GM19467 (cell line): ENCODE results near the gene SRP9.
"Not testable (repeated sequence)": the region's sequence is repeated elsewhere in the genome, so short reads cannot be mapped to it uniquely, and the experiment has no call there.

Experiments used
- ATAC-seq: cut with Tn5 transposase; IDR thresholded peaks from one replicate; pipeline ENCODE4 v1.9.1; 2021; ENCODE audit warnings: mild to moderate bottlenecking, moderate library complexity; ENCODE audit not compliant: unreplicated experiment

Gene SRP9

DNA sequence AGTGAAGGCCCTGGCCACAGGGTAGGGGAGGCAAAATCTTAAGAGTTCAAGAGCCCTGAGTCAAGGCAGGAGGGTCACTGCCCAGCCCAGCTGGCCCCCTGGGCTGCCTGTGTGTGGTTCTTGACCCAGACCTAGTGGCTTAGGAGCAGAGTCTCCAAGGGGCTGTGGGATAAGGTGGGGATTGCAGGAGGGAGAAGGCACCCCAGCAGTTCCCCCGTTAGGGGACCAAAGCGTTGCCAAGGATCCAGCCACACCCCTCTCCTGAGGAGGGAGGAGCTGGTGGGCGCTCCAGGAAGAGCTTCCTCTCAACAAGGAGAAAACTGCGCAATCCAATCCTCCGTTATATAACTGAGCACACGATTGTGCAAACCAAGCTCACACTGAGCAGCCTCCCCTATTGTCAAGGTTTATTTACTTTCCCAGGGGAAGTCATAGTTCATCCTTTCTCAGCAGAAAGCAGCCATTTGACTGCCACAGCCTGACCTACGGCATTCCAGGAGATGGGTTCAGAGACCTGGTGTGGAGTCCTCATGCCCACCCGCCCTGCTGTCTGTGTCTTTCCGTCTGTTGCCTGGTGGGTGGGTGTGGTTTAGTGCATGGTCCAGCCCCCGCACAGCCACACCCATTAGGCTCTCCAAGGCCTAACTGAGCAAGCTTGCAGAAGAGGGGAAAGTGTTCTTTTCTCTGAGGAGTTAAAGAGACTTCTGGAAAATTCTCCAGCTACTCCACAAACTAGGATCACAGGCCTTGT is 35.8 kb downstream of the SRP9 start:
- no peak for ATAC-seq

DNA sequence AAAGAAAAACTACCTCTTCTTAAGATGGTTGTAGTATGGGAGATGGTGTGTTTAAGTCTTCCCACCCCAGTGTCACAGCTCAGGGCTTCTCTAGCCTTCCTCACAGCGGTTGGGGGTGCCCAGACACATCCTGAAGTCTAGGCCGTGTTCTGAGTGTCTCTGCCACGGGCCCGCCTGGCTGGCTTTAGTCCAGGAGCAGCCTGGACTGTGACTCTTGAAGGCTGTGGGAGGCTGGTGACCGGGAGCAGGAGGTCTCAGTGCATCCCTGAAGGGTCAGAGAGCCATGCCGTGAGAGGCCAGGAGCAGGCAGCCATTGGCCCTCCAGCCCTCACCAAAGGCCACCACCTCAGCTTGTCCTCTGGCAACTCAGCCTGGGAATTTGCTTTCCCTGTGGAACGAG is 36.8 kb downstream of the SRP9 start:
- no peak for ATAC-seq

DNA sequence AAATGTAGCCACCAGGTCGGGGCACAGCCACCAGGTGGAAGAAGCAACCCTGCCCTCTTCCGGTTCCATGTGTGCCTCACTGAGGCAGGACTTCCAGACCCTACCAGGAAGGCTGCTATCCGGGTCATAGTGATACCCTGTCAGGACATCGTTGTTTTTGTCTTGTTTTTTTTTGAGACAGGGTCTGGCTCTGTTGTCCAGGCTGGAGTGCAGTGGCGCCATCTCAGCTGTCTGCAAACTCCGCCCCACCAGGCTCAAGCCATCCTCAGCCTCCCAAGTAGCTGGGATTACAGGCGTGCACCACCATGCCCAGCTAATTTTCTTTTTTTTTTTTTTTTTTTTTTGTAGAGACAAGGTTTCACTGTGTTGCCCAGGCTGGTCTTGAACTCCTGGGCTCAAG is 37.5 kb downstream of the SRP9 start:
- ATAC-seq: not testable (repeated sequence)

DNA sequence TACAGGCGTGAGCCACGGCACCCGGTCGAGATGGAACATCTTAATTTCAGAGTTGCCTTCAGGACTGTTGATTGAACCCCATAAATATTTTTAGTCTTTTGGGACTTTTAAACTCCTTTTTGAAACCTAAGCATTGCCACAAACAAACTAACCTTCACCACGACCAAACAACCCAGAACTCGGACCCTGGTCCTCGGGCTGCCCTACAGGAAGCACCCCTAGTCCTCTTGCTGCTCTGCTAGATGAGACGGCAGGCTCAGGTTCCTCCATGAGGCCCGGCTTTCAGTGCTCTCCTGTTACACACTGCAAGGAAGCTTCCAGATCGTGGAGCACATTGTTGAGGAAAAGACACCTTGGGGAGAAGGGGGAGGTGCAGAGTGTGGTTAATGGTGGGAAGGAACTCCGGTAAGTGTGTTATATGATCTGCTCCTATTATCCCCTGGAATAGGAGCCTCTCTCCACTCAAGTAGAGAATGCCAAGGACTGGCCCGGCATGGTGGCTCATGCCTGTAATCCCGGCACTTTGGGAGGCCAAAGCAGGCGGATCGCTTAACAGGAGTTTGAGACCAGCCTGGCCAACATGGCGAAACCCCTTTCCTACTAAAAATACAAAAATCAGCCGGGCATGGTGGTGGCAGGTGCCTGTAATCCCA is 38.0 kb downstream of the SRP9 start:
- ATAC-seq: no peak

DNA sequence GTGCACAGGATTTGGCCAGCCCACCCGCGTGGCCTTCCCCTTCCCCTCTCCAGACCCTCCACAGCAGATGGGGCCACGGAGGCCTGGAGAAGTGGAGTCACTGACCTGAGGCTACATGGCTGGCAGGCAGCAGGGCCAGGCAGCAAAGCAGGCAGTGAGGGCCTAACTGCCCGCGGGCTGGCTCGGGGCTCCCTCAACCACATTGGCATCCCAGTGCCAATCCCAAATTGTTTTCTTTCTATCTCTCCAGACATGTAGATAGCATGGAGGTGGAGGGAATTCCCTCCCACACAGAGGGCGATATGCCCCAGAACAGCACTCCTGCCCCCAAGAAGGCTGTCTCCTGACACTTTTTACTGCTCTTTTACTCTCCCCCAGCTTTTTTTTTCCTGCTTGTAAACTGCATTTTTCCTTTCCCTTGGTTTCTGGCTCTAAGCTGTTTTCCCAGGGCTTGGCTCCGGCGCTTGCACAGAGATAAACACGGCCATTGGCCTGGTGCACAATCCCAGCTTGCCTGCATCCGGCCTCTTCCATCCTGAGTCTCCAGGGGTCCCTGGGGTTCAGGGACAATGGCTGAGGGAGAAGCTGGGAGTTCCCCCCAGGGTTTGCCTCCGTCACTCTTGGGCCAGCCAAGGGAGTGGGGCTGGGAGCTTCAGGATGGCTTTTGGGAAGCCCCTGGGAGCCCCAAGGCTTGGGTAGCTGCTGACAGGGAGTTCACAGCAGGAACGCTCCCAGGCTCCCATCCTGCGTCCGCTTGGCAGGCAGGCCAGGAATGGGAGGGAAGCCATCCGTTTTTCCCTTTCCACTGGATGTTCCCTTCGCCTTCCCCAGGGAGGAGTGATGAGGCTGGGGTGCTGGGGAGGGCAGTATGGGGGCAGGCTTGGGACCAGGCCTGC is 39.3 kb downstream of the SRP9 start:
- no peak for ATAC-seq

DNA sequence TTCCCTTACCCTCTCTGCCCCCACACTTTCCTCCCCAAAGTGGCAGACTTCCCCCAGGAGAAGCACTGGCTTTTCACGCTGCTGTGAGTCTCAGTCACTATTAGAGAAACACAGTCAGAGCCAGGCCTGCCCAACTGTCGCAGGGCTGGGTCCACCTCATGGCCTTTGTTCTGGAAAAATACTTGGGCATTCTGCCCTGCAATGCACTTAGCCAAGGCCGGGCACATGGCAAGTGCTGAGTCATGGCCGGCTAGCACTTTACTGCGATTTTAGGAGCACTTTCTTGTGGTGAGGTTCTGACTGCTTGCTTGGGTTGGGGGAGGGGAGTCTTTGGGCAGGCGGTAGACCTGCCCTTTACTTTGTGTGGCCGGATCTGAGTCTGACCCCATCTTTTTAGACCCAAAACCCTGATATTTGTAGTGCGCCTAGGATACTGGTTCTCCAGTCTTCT is 40.0 kb downstream of the SRP9 start:
- ATAC-seq: no peak

DNA sequence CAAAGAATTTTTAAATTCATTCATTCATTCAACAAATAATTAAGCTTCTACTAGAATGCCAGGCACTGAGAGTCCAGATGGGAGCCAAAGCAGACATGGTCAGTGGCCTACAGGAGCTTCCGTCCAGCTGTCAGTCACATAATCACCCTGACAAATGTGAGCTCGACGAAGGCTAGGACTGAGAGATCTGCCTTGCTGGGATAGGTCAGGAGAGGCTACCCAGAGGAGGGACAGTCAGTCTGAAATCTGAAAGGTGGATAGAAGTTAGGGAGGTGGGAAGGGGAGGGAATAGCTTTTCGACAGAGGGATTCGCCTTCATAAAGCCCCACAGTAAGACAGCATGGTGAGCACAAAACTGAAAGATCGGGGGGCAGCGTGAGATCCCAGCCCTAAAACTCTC is 40.6 kb downstream of the SRP9 start:
- no peak for ATAC-seq

DNA sequence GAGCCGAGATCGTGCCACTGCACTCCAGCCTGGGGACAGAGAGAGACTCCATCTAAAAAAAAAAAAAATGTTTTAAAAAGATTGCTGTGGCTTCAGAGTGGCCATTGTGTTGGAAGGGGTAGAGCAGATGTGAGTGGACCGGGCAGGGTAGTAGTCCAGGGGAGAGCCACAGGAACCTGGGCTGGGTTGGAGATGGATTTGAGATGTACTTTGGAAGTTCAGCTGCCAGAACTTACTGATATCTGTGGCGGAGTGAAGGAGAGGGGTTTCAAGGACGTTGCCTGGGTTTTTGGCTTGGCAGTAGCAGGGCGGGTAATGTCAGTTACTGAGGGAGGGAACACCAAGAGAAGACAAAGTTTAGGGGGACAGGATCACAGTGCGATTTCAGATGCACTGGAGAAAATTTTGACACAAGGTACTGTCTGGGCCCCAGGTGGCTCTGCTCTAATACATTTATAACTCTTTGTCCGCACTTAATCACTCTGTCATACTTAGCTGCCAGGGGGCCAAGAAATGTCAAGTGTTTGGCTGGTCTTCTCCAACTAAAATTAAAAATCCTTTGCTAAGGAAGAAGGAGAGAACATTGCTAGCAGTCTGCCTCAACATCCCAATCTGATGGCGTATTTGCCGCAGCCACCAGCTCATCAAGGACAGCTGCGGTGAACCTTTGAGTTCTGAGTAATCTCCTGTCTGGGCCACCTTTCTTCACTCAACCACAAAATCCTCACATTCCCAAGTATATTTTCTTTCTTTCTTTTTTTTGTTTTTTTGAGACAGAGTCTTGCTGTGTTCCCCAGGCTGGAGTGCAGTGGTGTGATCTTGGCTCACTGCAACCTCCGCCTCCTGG is 41.9 kb downstream of the SRP9 start:
- ATAC-seq: no peak

DNA sequence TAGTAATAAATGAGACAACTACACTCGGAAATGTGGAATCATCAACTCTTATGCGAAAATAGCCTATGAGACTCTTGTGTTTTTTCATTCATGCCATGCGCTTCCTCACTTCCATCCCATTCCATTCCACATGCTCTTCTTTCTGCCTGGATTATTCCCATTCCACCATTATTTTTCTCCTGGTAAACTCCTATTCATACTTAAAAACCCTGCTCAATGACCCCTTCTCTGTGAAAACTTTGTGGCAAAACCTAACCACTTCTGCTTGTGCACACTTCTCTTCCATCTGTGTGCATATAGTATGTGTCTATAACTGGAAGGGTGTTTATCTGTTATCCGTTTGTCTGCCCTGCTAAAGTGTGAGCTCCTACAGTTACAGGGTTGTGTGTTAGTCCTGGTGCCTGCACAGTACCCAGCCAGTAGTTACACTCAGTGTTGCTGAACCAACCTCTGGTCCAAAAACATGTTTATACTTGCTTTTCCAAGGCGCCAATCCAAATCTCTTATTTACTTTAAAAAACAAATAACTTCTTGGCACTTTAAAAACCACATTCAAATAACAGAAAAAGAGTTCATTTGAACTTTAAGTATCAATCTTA is 43.0 kb downstream of the SRP9 start:
- ATAC-seq: no peak

DNA sequence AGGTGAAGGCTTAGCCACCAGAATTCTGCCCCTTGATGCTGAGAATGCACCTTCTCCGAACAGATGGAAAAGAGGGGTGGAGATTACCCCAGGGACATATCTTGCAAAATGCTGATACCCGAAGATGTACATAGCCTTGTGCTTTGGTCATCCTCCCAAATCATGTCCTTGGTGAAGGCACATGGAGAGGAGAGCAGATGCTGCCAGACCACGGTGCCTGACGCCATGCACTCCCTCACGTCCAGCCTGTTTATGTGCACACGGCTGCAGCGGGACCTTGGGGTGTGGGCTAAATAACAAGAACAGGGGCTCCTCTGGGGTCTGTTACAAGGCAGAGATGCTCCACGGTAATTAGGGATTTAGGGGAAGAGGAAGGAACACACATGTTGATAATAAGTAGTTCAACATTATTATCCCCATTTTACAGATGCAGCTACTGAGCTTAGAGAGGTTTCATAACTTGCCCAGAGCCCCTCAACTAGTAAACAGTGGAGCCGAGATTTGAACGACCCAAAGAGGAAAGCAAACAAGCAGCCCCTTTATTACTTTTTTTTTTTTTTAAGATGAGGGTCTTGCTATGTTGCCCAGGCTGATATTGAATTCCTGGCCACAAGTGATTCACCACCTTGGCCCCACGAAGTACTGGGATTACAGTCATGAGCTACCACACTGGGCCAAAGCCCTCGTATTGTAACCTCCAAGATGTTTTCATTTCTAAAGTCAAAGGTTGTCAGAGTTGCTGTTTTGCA is 45.2 kb downstream of the SRP9 start:
- no peak for ATAC-seq

DNA sequence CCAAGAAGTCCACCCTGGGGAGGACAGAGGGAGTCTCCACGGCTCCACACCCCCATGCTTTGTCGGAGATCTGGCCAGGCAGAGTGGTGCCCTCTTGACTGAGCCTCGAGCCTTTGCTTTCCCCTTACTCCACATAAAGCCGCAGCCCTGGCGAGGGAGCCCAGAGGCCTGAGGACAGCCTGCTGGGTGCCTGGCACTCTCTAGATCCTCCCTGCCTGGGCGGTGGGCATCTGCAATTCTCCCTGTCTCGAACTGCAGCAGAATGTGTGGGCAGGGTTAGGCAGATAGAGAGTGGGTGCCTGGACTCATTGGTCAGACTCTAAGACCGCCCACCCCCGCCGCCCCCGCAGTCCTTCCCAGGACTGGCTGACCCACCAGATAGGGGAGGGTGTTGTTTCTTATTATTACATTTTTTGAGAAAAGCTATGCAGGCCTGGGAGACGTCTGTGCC is 46.2 kb downstream of the SRP9 start:
- no peak for ATAC-seq

DNA sequence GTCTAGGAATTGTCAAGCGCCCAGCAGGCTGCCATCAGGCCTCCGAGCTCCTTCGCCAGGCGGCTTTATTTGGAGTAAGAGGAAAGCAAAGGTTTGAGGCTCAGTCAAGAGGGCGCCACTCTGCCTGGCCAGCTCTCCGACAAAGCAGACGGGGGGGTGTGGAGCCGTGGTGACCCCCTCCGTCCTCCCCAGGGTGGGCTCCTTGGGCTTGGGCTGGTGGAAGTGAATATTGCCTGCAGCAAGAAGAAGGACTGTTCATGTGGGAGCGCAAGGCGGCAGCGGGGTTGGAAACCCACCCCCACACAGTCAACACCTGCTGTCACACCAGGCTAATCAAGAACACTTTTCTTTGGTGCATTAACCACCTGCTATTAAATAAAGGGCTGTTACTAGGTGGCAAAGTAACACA is 46.9 kb downstream of the SRP9 start:
- no peak for ATAC-seq

DNA sequence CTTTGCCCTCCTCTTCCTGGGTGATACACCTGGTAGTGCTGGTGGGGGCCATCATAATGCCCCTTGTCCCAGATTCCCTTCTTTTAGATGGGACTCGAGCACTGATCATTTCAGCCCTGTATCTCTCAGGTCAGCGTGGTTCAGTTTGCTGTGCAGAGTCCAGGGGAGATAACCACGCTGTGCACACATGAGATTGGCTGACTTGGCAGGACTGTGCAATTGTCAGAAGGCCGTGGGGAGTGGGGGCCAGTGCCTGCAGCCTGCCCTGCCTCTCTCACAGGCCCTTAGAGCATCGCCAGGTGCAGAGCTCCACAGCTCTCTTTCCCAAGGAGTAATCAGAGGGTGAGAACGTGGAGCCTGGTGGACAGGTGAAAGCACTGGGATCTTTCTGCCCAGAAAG is 47.5 kb downstream of the SRP9 start:
- ATAC-seq: no peak

DNA sequence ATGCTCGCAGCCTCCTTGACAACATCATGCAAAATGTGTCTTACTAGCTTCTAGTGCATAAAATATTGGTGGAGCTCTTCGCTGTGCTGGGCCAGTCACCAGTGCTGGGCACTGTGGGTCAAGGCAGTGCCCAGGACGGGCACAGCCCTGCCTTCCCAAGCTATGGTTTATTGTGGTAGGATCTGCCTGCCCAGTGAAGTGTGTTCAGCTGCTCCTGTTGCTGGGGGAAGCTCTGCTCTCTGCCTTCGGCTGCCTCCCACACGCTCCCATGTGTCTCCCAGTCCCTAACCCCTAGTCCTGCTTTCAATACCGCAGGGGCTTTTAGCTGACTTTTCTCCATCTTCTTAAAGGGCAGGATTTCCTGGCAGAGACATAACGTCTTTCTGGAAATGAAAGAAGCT is 48.0 kb downstream of the SRP9 start:
- no peak for ATAC-seq

DNA sequence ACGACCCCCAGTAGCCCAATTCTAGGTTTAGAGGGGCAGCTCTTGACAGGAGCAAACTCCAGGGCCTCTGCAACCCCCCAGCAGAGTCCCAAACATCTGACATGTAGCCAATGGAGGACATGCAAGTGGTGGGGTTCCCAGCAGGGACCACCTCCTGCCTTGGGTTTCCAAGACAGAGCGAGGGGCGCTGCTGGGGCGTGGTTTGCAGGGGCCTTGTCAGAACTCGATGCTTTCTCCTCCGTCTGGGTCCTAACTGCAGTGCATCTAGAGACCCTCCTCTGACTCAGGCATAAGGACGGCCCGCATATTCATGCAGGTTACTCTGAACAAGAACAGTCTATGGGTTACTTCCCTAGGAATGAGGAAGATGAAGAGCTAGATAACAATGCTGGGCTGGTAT is 49.5 kb downstream of the SRP9 start:
- no peak for ATAC-seq

DNA sequence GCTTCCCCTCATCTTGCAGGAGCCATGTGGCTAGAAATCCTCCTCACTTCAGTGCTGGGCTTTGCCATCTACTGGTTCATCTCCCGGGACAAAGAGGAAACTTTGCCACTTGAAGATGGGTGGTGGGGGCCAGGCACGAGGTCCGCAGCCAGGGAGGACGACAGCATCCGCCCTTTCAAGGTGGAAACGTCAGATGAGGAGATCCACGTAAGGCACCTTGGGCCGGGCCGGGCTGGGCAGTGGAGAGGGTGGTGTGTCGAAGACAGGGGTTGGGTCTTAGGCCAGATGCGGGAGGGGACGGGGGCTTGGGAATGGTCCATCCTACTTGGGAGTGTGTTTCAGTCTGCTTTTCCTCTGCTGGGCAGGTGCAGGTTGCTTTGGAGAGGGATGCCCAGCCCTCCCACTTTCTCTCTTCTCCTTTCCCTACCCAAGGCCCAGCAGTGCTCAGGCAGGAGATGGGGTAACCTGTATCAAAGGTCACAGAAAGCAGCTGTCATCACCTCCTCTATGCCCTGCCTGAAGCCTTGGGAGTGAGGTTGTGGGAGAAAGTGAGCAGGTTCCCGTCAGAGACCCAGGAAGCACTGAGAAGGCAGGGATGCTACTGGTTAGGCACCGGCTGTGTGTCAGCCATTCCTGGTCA is 51.2 kb downstream of the SRP9 start:
- no peak for ATAC-seq

DNA sequence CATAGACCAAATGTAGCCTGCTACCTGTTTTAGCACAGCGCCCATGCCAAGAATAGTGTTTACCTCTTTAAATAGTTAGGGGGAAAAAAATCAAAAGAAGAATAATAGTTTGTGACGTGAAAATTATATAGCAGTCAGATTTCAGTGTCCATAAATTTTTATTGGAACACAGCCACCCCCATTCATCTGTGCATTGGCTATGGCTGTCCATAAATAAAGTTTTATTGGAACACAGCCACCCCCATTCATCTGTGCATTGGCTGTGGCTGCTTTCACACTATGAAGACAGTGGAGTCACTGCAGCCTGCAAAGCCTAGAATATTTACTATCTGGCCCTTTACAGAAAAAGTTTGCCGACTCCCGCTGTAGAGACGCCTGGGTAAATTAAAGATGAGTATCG is 53.2 kb downstream of the SRP9 start:
- no peak for ATAC-seq

DNA sequence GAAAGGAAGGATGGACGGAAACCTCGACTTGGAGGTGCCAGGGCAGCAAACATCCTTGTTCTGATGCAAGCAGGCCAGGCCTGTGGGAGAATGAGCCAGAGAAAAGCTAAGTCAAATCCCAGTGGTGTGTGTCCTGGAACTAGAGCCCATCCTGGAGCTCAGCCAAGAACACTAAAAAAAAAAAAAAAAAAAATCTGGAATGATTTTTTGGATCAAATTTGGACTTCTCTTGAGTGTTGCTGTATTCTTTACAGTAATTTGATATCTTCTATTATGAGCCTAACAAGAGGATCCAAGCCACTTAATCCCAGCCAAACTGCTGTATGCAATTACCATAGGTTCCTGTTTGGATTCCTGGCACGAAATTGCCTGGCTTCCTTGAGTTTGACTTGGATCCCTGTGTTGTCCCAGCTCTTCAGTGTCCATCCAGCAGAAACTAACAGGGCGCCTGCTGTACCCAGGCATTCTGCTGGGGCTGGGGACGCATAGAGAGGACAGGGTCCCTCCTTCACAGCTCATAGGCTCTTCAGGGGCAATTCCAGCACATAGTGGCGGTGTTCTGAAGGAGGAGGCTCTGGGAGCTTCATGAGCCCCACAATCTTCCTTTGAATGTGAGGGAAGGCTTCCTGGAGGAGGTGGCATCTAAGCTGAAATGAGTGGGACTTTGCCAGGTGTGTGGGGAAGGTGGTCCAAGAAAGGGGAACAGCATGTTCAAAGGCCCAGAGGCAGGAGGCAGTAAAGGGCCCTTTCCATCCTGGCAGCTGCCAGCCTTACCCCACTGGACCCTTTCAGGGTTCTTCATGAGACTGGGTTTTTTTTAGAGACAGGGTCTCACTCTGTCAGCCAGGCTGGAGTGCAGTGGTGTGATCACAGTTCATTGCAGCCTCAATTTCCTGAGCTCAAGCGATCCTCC is 57.0 kb downstream of the SRP9 start:
- no peak for ATAC-seq
